Osteoblast (primary cell): ENCODE results near the gene TRPT1. TPM values are rescaled to one million over a fixed set of nuclear protein-coding genes. Genes with fewer than 3 reads are reported as not detected.
A peak's percentile ranks its signal among the peaks of the same experiment; 100 is the strongest.

ENCODE experiments used
- DNase-seq: peaks from one replicate; pipeline ENCODE4 v3.0.0; 2011; ENCODE audit warnings: low spot score, mixed read lengths; ENCODE audit not compliant: insufficient read length; ENCODE audit errors: missing footprints
- H2AFZ ChIP-seq: 2 replicates; pipeline ENCODE4 v1.6.0; 2011; ENCODE audit warnings: mild to moderate bottlenecking, low read length
- H3K27ac ChIP-seq: 2 replicates; pipeline ENCODE4 v1.5.1; 2011; ENCODE audit warnings: mild to moderate bottlenecking, low read depth, low read length, moderate library complexity
- H3K27me3 ChIP-seq: 2 replicates; pipeline ENCODE4 v1.6.0; 2012; ENCODE audit warnings: mild to moderate bottlenecking, control low read depth, inconsistent platforms, low read length, moderate library complexity; ENCODE audit not compliant: insufficient read depth
- H3K36me3 ChIP-seq: 2 replicates; pipeline ENCODE4 v1.5.1; 2011; ENCODE audit warnings: mild to moderate bottlenecking, low read length, control low read depth, moderate library complexity; ENCODE audit not compliant: insufficient read depth
- H3K4me1 ChIP-seq: 2 replicates; pipeline ENCODE4 v1.5.1; 2011; ENCODE audit warnings: mild to moderate bottlenecking, low read length, control low read depth, moderate library complexity; ENCODE audit not compliant: insufficient read depth
- H3K4me2 ChIP-seq: 2 replicates; pipeline ENCODE4 v1.6.0; 2011; ENCODE audit warnings: mild to moderate bottlenecking, low read length; ENCODE audit not compliant: insufficient read depth
- H3K4me3 ChIP-seq: fragments of 200-600 bp; sonication (generic); 3 replicates; pipeline ENCODE4 v1.5.1; 2012; ENCODE audit warnings: mild to moderate bottlenecking, low read length, inconsistent platforms; ENCODE audit not compliant: insufficient read depth
- H3K79me2 ChIP-seq: 2 replicates; pipeline ENCODE4 v1.6.0; 2012; ENCODE audit warnings: mild to moderate bottlenecking, low read length, control low read depth, inconsistent platforms; ENCODE audit not compliant: insufficient read depth
- H3K9me3 ChIP-seq: 2 replicates; pipeline ENCODE4 v1.5.1; 2011; ENCODE audit warnings: low read depth, low read length, control low read depth
- H4K20me1 ChIP-seq: 2 replicates; pipeline ENCODE4 v1.6.0; 2012; ENCODE audit warnings: mild to moderate bottlenecking, low read length, control low read depth; ENCODE audit not compliant: insufficient read depth
- total RNA-seq: library from RNA; depleted of rRNA; stranded (reverse); fragments of >200 nt; gene quantifications from 2 replicates; pipeline ENCODE4 v1.2.3, GENCODE V29; 2012
- TF ChIP-seq, protein P1 (sequence below): IDR thresholded peaks from 2 replicates; pipeline ENCODE4 v1.5.1; 2011; ENCODE audit warnings: mild to moderate bottlenecking, low read depth, low read length, moderate library complexity; ENCODE audit errors: extremely low read depth

TRPT1 gene
- total RNA-seq, 1 donor, result 32.2 TPM

DNA sequence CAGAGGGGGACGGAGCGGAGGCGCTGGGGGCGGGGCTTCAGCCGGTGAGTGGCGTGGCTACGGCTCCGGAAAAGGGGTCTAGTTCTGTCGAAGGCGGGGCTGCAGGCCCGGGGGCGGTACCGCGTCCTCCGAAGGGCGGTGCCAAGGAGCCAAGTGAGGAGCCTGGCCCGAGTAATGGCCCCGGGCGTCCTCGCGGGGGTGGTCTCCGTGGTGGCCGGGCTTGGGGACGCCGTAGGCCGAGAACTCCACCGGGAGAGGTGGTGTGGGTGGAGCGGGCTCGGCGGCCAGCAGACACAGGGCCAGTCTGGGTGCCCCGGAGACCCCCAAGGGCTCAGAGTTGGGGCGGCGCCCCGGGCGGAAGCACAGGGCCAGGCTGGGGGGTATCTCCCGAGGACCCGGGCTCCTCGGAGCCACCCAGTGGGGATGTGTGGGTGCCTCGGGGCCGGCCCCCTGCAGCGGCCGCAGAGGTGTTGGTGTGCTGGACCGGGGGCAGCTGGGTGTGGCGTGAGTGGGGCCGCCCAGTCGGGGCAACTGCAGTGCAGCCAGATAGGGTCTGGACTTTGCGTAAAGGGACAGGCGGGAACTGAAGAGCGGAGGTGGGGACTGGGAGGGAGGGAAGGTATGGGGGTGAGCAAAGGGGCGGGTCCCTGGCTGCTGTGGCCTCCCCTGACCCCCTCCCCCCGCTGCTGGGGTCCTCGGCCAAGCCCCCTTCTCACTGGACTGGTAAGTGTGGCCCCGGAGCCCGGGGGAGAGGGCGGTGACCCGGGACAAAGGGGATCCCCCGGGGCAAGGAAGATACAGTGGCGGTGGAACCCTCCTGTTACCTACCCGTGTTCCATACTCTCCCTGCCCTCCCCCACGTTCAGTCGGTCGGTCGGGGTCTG lies 15.7 kb upstream of the TRPT1 start:
- Histone ChIP-seq H3K4me3 (peak overlapping the region; percentile 87), H3K79me2 (peaks cover 42% of the 10 kb centered on the region), H3K9me3 (no peaks in the 10 kb centered on the region), H3K27me3 (no peaks in the 10 kb centered on the region), H2AFZ (no peak overlapping the region), H3K4me2 (peak overlapping the region; percentile 88), H3K27ac (peak overlapping the region; percentile 11), H4K20me1 (peaks cover 8% of the 10 kb centered on the region), H3K36me3 (peaks cover 20% of the 10 kb centered on the region), H3K4me1 (peaks cover 29% of the 10 kb centered on the region)
- DNase-seq, result no peak
- TF ChIP-seq, protein P1, sequence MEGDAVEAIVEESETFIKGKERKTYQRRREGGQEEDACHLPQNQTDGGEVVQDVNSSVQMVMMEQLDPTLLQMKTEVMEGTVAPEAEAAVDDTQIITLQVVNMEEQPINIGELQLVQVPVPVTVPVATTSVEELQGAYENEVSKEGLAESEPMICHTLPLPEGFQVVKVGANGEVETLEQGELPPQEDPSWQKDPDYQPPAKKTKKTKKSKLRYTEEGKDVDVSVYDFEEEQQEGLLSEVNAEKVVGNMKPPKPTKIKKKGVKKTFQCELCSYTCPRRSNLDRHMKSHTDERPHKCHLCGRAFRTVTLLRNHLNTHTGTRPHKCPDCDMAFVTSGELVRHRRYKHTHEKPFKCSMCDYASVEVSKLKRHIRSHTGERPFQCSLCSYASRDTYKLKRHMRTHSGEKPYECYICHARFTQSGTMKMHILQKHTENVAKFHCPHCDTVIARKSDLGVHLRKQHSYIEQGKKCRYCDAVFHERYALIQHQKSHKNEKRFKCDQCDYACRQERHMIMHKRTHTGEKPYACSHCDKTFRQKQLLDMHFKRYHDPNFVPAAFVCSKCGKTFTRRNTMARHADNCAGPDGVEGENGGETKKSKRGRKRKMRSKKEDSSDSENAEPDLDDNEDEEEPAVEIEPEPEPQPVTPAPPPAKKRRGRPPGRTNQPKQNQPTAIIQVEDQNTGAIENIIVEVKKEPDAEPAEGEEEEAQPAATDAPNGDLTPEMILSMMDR, result no peak

DNA sequence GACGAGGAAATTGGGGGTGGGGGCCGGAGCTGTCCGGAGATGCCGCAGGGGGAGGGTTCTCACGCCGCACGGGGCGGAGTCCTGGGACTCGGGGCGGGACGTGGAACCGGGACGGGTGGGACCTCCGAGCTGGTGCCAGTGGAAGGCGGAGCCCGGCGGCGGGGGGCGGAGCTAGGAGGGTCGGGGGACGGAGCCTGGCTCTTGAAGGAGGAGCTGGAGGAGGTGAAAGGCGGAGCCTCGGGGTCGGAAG lies 15.2 kb upstream of the TRPT1 start:
- Histone ChIP-seq H3K4me2 (peak overlapping the region; percentile 91), H3K79me2 (peaks cover 41% of the 10 kb centered on the region), H3K4me3 (peak overlapping the region; percentile 87), H3K27ac (peak overlapping the region; percentile 96), H3K36me3 (peaks cover 20% of the 10 kb centered on the region), H4K20me1 (peaks cover 8% of the 10 kb centered on the region), H3K4me1 (peaks cover 29% of the 10 kb centered on the region), H3K9me3 (no peaks in the 10 kb centered on the region), H2AFZ (peak overlapping the region; percentile 70), H3K27me3 (no peaks in the 10 kb centered on the region)
- TF ChIP-seq, protein P1, result no peak
- DNase-seq, result peak; percentile 99

DNA sequence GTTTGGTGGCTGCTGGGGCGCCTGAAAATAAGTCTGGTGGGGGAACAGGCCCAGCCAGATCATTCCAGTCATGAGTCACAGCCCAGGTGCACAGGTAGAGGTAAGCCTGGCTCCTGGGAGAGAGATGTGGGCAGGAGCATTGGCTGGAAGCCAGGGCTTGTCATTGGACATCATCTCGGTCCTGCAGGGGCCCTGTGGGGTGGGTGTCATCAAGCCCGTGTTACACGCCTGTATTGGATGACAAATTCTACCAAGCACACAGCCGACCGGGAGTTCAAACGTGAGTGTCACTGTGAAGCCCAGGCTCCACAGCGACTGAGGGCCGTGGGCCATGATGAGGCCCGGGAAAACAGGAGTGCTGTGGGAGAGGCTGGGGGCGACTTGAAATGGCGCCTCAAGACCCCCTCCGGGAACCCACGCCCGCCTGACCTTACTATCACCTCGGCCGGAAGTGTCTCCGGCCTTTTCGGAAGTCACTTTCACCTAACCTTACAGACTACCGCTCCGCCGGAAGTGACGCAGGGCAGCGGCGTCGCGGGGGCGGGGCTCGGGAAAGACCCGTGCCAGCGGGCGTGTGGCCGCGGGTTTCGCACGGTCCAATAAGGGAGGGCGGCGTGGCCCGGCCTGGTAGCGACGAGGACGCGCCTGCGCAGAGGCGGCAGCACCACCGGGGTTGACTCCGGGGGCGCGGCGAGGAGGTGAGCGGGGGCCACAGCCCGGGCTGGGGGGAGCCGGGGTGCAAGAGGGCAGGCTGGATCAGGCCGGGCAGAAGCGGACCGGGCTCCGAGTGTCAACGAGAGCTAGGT lies 14.7 kb upstream of the TRPT1 start, which contains the start of gene FKBP2:
FKBP2 (plus strand) TSS at position 661 of the 806 bp plus-strand sequence. CDS start 1,293 bp downstream, outside the sequence.
- peak within 1 kb of the TSS; percentile 96 for H3K27ac ChIP-seq
- peak within 1 kb of the TSS; percentile 91 for H3K4me2 ChIP-seq
- TF ChIP-seq, protein P1, result no peak
- H3K27me3 ChIP-seq, result no peaks in the 10 kb centered on the region
- H3K36me3 ChIP-seq, result peaks cover 20% of the 10 kb centered on the region
- no peaks in the 10 kb centered on the region for H3K9me3 ChIP-seq
- peak; percentile 100 for DNase-seq
- H4K20me1 ChIP-seq, result peaks cover 11% of the 10 kb centered on the region
- peaks cover 31% of the 10 kb centered on the region for H3K4me1 ChIP-seq
- H2AFZ ChIP-seq, result peak within 1 kb of the TSS; percentile 94
- peaks cover 37% of the 10 kb centered on the region for H3K79me2 ChIP-seq
- H3K4me3 ChIP-seq, result peak within 1 kb of the TSS; percentile 87
